Measurements from ENCODE around the gene SF3B3. TPM values are rescaled to one million over a fixed set of nuclear protein-coding genes. Genes with fewer than 3 reads are reported as not detected.
A peak's percentile ranks its signal among the peaks of the same experiment; 100 is the strongest.
"Not testable (repeated sequence)": the region's sequence is repeated elsewhere in the genome, so short reads cannot be mapped to it uniquely, and the experiment has no call there.

The SF3B3 gene
- total and polyA plus RNA-seq, 2 donors (not counting 1 experiment from before 2014, with no cell fraction given), result 89.2 to 107 TPM

- Histone ChIP-seq H3K36me3 (ENCODE audit: control insufficient read depth, insufficient read depth, low read length) (peaks cover 8% of the 10 kb centered on the region), H3K9ac (ENCODE audit: insufficient read depth, low read length) (no peak overlapping the region), H3K4me3 (replicated peaks in 1 of 4; ENCODE audit: control extremely low read depth in 1 of 4, insufficient read depth in 1 of 4, low read depth in 3 of 4, low read length in 4 of 4) (peak overlapping the region in 3 of 4 experiments; percentile 28 to 55 (median 31)), H4K20me1 (ENCODE audit: control insufficient read depth, extremely low read depth, insufficient read depth, low read length) (no peaks in the 10 kb centered on the region), H3K79me2 (ENCODE audit: control insufficient read depth, insufficient read depth, low read length) (peaks cover 82% of the 10 kb centered on the region), H2AFZ (ENCODE audit: low read length) (no peak overlapping the region), H3K27me3 (ENCODE audit: control insufficient read depth, insufficient read depth, low read length) (no peaks in the 10 kb centered on the region), H3K27ac (ENCODE audit: insufficient read depth, low read length) (peak overlapping the region; percentile 36), H3K4me1 (ENCODE audit: control insufficient read depth, extremely low read depth, insufficient read depth, low read length) (peaks cover 14% of the 10 kb centered on the region), H3K4me2 (ENCODE audit: extremely low read depth, insufficient read depth, low read length) (peak overlapping the region; percentile 75), H3K9me3 (ENCODE audit: control insufficient read depth, insufficient read depth, low read depth, low read length) (no peaks in the 10 kb centered on the region)
- peak in 1 of 2 donors; percentile 37 for DNase-seq (ENCODE audit: low read depth in 2 of 2)
- TF ChIP-seq, protein P1, sequence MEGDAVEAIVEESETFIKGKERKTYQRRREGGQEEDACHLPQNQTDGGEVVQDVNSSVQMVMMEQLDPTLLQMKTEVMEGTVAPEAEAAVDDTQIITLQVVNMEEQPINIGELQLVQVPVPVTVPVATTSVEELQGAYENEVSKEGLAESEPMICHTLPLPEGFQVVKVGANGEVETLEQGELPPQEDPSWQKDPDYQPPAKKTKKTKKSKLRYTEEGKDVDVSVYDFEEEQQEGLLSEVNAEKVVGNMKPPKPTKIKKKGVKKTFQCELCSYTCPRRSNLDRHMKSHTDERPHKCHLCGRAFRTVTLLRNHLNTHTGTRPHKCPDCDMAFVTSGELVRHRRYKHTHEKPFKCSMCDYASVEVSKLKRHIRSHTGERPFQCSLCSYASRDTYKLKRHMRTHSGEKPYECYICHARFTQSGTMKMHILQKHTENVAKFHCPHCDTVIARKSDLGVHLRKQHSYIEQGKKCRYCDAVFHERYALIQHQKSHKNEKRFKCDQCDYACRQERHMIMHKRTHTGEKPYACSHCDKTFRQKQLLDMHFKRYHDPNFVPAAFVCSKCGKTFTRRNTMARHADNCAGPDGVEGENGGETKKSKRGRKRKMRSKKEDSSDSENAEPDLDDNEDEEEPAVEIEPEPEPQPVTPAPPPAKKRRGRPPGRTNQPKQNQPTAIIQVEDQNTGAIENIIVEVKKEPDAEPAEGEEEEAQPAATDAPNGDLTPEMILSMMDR (conservative IDR thresholded peaks at IDR 0.05 in 1 of 2, IDR thresholded peaks at IDR 0.05 in 1 of 2; ENCODE audit: low read depth in 1 of 2, low read length in 2 of 2), result no peak
- TF ChIP-seq EZH2 (IDR thresholded peaks at IDR 0.05; ENCODE audit: low read length, missing control alignments), result no peak
Observed at GRCh38 chr16:70526403-70526802, 2.8 kb downstream of the SF3B3 start.

DNA sequence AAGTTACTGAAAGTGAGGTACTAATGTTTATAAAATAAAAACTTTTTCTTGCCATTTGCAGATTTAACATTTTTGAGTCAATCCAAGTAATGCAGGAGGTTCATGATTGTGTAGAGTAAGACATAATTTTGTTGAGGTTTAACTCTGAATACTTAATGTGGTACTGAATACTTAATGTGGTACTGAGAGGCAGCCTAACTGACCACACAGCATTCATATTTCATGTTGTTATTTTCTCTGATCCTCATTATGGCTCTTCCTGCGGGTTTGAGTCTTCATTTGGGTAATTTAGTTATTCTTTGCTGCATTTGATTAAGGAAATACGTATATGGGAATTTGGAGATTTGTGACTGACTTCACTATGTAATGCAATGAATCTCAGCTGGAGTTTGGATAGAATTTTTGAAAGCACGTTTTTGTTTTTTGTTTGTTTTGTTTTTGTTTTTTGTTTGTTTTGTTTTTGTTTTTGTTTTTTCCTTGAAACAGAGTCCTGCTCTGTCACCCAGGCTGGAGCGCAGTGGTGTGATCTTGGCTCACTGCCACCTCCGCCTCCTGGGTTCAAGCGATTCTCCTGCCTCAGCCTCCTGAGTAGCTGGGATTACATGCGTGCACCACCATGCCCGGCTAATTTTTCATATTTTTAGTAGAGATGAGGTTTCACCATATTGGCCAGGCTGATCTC, 3.8 kb downstream of the SF3B3 start:
- no peak for TF ChIP-seq EZH2 (IDR thresholded peaks at IDR 0.05; ENCODE audit: low read length, missing control alignments)
- TF ChIP-seq, protein P1 (conservative IDR thresholded peaks at IDR 0.05 in 1 of 2, IDR thresholded peaks at IDR 0.05 in 1 of 2; ENCODE audit: low read depth in 1 of 2, low read length in 2 of 2), result no peak
- H3K4me3 ChIP-seq (replicated peaks in 1 of 4; ENCODE audit: control extremely low read depth in 1 of 4, insufficient read depth in 1 of 4, low read depth in 3 of 4, low read length in 4 of 4), result peak overlapping the region in 2 of 4 experiments; percentile 31 to 55

DNA sequence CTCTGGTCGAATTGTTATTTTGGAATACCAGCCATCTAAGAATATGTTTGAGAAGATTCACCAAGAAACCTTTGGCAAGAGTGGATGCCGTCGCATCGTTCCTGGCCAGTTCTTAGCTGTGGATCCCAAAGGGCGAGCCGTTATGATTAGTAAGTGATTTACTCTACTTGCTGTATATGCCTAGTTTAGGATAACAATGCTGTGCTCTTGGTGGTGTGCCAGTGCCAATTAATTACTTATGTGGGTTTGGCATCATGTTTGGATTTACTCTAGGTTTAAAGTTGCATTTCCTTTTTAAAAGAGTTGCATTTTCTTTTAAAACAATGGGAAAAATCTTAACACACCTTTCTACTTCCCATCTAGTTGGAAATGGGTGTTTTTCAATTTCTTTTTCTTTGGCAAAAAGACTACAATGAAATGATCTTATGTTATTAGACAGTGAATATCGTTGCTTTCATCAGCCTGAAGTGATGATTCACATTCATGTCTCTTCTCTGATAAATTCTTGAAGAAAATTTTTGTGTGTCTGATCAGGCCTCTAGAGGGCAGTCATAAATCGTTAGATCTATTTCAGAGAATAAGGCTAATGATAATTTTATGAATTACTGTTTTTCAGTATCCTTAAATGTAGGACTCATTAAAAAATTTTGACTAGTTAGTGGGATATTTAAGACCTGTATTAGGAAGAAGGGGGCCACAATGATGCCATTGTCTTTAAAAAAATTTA, 5.6 kb downstream of the SF3B3 start:
- Histone ChIP-seq H3K4me3 (replicated peaks in 1 of 4; ENCODE audit: control extremely low read depth in 1 of 4, insufficient read depth in 1 of 4, low read depth in 3 of 4, low read length in 4 of 4) (peak overlapping the region in 1 of 4 experiments; percentile 26), H2AFZ (ENCODE audit: low read length) (no peak overlapping the region), H3K4me1 (ENCODE audit: control insufficient read depth, extremely low read depth, insufficient read depth, low read length) (peaks cover 14% of the 10 kb centered on the region), H4K20me1 (ENCODE audit: control insufficient read depth, extremely low read depth, insufficient read depth, low read length) (no peaks in the 10 kb centered on the region), H3K9me3 (ENCODE audit: control insufficient read depth, insufficient read depth, low read depth, low read length) (no peaks in the 10 kb centered on the region), H3K79me2 (ENCODE audit: control insufficient read depth, insufficient read depth, low read length) (peaks cover 83% of the 10 kb centered on the region), H3K9ac (ENCODE audit: insufficient read depth, low read length) (no peak overlapping the region), H3K27me3 (ENCODE audit: control insufficient read depth, insufficient read depth, low read length) (no peaks in the 10 kb centered on the region), H3K27ac (ENCODE audit: insufficient read depth, low read length) (peak overlapping the region; percentile 26), H3K36me3 (ENCODE audit: control insufficient read depth, insufficient read depth, low read length) (peaks cover 20% of the 10 kb centered on the region), H3K4me2 (ENCODE audit: extremely low read depth, insufficient read depth, low read length) (peak overlapping the region; percentile 37)
- DNase-seq (ENCODE audit: low read depth in 2 of 2), result peak; percentile 64 to 79
- TF ChIP-seq, protein P1 (conservative IDR thresholded peaks at IDR 0.05 in 1 of 2, IDR thresholded peaks at IDR 0.05 in 1 of 2; ENCODE audit: low read depth in 1 of 2, low read length in 2 of 2), result peak; percentile 47 to 61
- TF ChIP-seq EZH2 (IDR thresholded peaks at IDR 0.05; ENCODE audit: low read length, missing control alignments), result no peak

More for the DNA sequence above, 3.8 kb downstream of the SF3B3 start:
- H3K4me2 ChIP-seq (ENCODE audit: extremely low read depth, insufficient read depth, low read length), result peak overlapping the region; percentile 75
- DNase-seq (ENCODE audit: low read depth in 2 of 2), result no peak
- H4K20me1 ChIP-seq (ENCODE audit: control insufficient read depth, extremely low read depth, insufficient read depth, low read length), result no peaks in the 10 kb centered on the region
- no peak overlapping the region for H3K9ac ChIP-seq (ENCODE audit: insufficient read depth, low read length)
- no peak overlapping the region for H3K27ac ChIP-seq (ENCODE audit: insufficient read depth, low read length)
- peaks cover 14% of the 10 kb centered on the region for H3K4me1 ChIP-seq (ENCODE audit: control insufficient read depth, extremely low read depth, insufficient read depth, low read length)
- peaks cover 15% of the 10 kb centered on the region for H3K36me3 ChIP-seq (ENCODE audit: control insufficient read depth, insufficient read depth, low read length)
- H3K27me3 ChIP-seq (ENCODE audit: control insufficient read depth, insufficient read depth, low read length), result no peaks in the 10 kb centered on the region
- peaks cover 84% of the 10 kb centered on the region for H3K79me2 ChIP-seq (ENCODE audit: control insufficient read depth, insufficient read depth, low read length)
- H2AFZ ChIP-seq (ENCODE audit: low read length), result no peak overlapping the region
- H3K9me3 ChIP-seq (ENCODE audit: control insufficient read depth, insufficient read depth, low read depth, low read length), result no peaks in the 10 kb centered on the region

DNA sequence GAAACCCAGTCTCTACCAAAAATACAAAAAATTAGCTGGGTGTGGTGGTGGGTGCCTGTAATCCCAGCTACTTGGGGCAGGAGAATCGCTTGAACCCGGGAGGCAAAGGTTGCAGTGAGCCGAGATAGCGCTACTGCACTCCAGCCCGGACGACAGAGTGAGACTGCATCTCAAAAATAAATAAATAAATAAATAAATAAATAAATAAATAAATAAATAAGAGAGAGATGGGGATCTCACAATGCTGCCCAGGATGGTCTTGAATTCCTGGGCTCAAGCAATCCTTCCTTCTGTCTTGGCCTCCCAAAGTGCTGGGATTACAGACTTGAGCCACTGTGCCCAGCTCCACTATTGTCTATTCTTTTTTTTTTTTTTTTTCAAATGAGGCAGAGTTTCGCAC, 6.3 kb downstream of the SF3B3 start:
- H3K9ac ChIP-seq (ENCODE audit: insufficient read depth, low read length); H4K20me1 ChIP-seq (ENCODE audit: control insufficient read depth, extremely low read depth, insufficient read depth, low read length); H3K4me3 ChIP-seq (replicated peaks in 1 of 4; ENCODE audit: control extremely low read depth in 1 of 4, insufficient read depth in 1 of 4, low read depth in 3 of 4, low read length in 4 of 4); H3K9me3 ChIP-seq (ENCODE audit: control insufficient read depth, insufficient read depth, low read depth, low read length); H2AFZ ChIP-seq (ENCODE audit: low read length); H3K4me2 ChIP-seq (ENCODE audit: extremely low read depth, insufficient read depth, low read length); DNase-seq (ENCODE audit: low read depth in 2 of 2); H3K27ac ChIP-seq (ENCODE audit: insufficient read depth, low read length); H3K27me3 ChIP-seq (ENCODE audit: control insufficient read depth, insufficient read depth, low read length): not testable (repeated sequence)
- H3K36me3 ChIP-seq (ENCODE audit: control insufficient read depth, insufficient read depth, low read length), result peaks cover 22% of the 10 kb centered on the region
- peaks cover 81% of the 10 kb centered on the region for H3K79me2 ChIP-seq (ENCODE audit: control insufficient read depth, insufficient read depth, low read length)
- H3K4me1 ChIP-seq (ENCODE audit: control insufficient read depth, extremely low read depth, insufficient read depth, low read length), result peaks cover 14% of the 10 kb centered on the region
